Mucosa of rectum (tissue), 2 donors: ENCODE data around the gene ZBTB37.

Experiments
- H3K27ac ChIP-seq, 2 donors: one replicate each; pipeline ENCODE4 v1.7.0; 2013; ENCODE audit warnings: inconsistent platforms in 2 of 2, low read depth in 2 of 2, low read length in 2 of 2
- H3K27me3 ChIP-seq, 2 donors: one replicate each; pipeline ENCODE4 v1.7.0; 2013; ENCODE audit warnings: low read length in 2 of 2; ENCODE audit not compliant: control insufficient read depth in 2 of 2, insufficient read depth in 2 of 2
- H3K36me3 ChIP-seq, 2 donors: one replicate each; pipeline ENCODE4 v1.7.0; 2013; ENCODE audit warnings: low read length in 2 of 2; ENCODE audit not compliant: control insufficient read depth in 2 of 2, insufficient read depth in 2 of 2
- H3K4me1 ChIP-seq, 2 donors: one replicate each; pipeline ENCODE4 v1.7.0; 2013; ENCODE audit warnings: low read length in 2 of 2, mild to moderate bottlenecking in 1 of 2; ENCODE audit not compliant: control insufficient read depth in 2 of 2, insufficient read depth in 2 of 2
- H3K4me3 ChIP-seq, 2 donors: one replicate each; pipeline ENCODE4 v1.7.0; 2013; ENCODE audit warnings: low read length in 2 of 2
- H3K9ac ChIP-seq, 2 donors: one replicate each; pipeline ENCODE4 v1.7.0; 2013; ENCODE audit warnings: low read length in 2 of 2, low read depth in 1 of 2, mild to moderate bottlenecking in 1 of 2
- H3K9me3 ChIP-seq, 2 donors: one replicate each; pipeline ENCODE4 v1.7.0; 2013; ENCODE audit warnings: low read length in 2 of 2; ENCODE audit not compliant: control insufficient read depth in 2 of 2
- donor health status: healthy.
- donor health status: Normal muscosa, but diverticular disease.

ZBTB37 gene

DNA sequence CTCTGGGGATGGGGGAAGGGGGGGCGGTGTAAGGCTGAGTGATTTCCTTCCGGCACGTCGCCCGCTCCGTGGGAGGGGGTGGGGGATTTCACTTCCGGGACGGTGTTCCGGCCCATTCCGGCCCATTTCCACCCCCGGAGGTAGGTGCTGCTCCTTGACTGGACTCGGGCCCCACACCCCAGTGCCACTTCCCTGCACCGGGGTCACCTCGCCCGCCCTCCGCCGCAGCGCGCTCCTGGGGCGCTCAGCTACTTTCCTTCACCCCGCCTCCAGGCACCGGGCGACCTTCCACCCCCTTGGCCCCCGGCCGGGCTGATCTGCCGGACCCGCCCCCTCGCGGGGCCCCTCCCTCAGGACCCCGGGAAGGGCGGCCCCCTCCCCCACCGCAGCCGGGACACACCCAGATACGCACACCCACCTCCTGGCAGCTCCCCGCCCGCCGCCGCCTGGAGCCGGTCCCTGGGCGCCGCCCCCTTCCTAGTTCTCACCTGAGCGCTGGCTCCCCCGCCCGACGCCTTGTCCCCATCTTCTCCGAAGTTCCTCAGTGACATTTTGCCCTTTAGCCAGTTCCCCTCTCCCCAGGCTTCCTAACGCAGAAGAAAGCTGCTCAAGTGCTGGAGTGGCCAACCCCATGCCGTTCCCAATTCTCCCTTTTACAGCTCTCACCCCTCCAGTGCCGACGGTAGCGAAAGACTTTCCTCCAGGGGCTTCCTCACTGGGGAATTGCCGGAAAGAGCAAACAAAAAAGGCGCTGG lies at the start of gene ZBTB37:
ZBTB37 (plus strand) TSS at position 115 of the 755 bp plus-strand sequence. CDS start 1,846 bp downstream, outside the sequence.
- H3K27ac ChIP-seq = peak within 1 kb of the TSS; percentile 98 to 99
- H3K9me3 ChIP-seq = no peaks in the 10 kb centered on the region
- H3K27me3 ChIP-seq = no peaks in the 10 kb centered on the region
- peaks cover 25 to 28% of the 10 kb centered on the region in 2 donors for H3K4me1 ChIP-seq
- peaks cover 27 to 31% of the 10 kb centered on the region in 2 donors for H3K36me3 ChIP-seq
- peak within 1 kb of the TSS; percentile 93 to 98 for H3K4me3 ChIP-seq
- peak within 1 kb of the TSS; percentile 76 to 94 for H3K9ac ChIP-seq

GRCh38 chr1:173818459-173818858 lies 49.7 kb upstream of the ZBTB37 start:
- Histone ChIP-seq H3K27ac (no peak overlapping the region), H3K36me3 (peaks cover 0 to 7% of the 10 kb centered on the region in 2 donors), H3K9ac (no peak overlapping the region), H3K4me3 (no peak overlapping the region), H3K4me1 (peaks cover 1 to 6% of the 10 kb centered on the region in 2 donors), H3K9me3 (no peaks in the 10 kb centered on the region), H3K27me3 (no peaks in the 10 kb centered on the region)

- no peaks in the 10 kb centered on the region for H3K27me3 ChIP-seq
- peaks cover 7 to 14% of the 10 kb centered on the region in 2 donors for H3K4me1 ChIP-seq
- no peak overlapping the region for H3K9ac ChIP-seq
- no peak overlapping the region for H3K4me3 ChIP-seq
- no peak overlapping the region for H3K27ac ChIP-seq
- no peaks in the 10 kb centered on the region for H3K9me3 ChIP-seq
- H3K36me3 ChIP-seq = peaks cover 0 to 7% of the 10 kb centered on the region in 2 donors
Measured at GRCh38 chr1:173821680-173822079, 46.5 kb upstream of the ZBTB37 start.

- peaks cover 7 to 14% of the 10 kb centered on the region in 2 donors for H3K4me1 ChIP-seq
Measured at GRCh38 chr1:173823781-173824314, 44.3 kb upstream of the ZBTB37 start.

DNA sequence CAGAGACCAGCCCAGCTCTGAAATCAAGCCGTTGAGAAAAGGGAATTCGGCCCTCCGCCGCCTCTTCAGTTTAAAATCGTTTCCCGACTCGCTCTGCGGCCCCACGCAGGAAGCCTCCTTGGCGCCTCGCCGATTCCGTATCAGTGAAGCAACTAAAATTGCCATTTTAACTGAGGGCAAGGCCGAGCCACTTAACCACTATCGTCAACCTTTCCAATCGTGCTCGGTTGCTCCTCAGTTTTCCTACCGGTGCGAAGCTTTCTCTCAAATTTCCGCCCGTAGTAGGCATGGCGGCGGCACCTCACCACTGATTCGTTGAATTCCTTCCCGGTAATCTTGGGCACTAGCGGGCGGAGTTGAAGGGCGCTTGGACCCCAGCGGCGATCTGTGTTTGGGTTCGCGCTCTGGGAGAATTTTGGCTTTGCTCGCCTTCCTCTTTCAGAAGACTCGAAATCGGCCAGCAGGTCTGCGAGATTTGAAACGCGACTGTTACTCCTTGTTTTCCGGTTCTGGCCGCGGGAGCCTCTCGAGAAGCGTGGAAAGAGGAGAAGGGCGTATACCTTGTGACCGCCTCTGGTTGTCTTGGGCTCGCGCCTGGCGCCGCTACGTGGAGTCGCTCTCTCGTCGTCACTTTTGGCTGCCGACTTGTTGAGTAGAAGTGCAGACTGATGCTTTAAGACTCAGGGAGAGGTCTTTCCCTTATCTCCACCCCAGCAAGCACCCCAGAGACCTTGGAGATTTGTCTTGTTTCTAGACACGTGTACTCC lies 43.7 kb upstream of the ZBTB37 start, which contains the start of the genes CENPL and DARS2:
CENPL (minus strand) TSS at position 569 of the 767 bp plus-strand sequence. CDS start 13,584 bp downstream, outside the sequence.
DARS2 (plus strand) TSS at position 359 of the 767 bp plus-strand sequence. CDS start 557 bp downstream, outside the sequence.
- Histone ChIP-seq H3K4me1 (peaks cover 7 to 14% of the 10 kb centered on the region in 2 donors), H3K36me3 (peaks cover 2 to 4% of the 10 kb centered on the region in 2 donors), H3K9me3 (no peaks in the 10 kb centered on the region), H3K9ac (peak within 1 kb of the TSS; percentile 87 to 93), H3K27ac (peak within 1 kb of the TSS; percentile 93 to 97), H3K27me3 (no peaks in the 10 kb centered on the region), H3K4me3 (peak within 1 kb of the TSS; percentile 97)

More at GRCh38 chr1:173823781-173824314, 44.3 kb upstream of the ZBTB37 start:
- H3K27me3 ChIP-seq = no peaks in the 10 kb centered on the region
- peak overlapping the region; percentile 87 to 93 for H3K9ac ChIP-seq
- no peaks in the 10 kb centered on the region for H3K9me3 ChIP-seq
- H3K4me3 ChIP-seq = peak overlapping the region; percentile 97
- peak overlapping the region; percentile 40 to 77 for H3K27ac ChIP-seq
- peaks cover 0 to 1% of the 10 kb centered on the region in 2 donors for H3K36me3 ChIP-seq

GRCh38 chr1:173827611-173828010 lies 40.6 kb upstream of the ZBTB37 start:
- Histone ChIP-seq H3K36me3 (peaks cover 5 to 10% of the 10 kb centered on the region in 2 donors), H3K9ac (no peak overlapping the region), H3K9me3 (no peaks in the 10 kb centered on the region), H3K27ac (no peak overlapping the region), H3K4me1 (peaks cover 7 to 14% of the 10 kb centered on the region in 2 donors), H3K4me3 (no peak overlapping the region), H3K27me3 (no peaks in the 10 kb centered on the region)

- Histone ChIP-seq H3K36me3 (peaks cover 17 to 38% of the 10 kb centered on the region in 2 donors), H3K4me3 (no peak overlapping the region), H3K27ac (no peak overlapping the region), H3K9me3 (no peaks in the 10 kb centered on the region), H3K9ac (no peak overlapping the region), H3K27me3 (no peaks in the 10 kb centered on the region), H3K4me1 (no peaks in the 10 kb centered on the region)
Measured at GRCh38 chr1:173832748-173833147, 35.4 kb upstream of the ZBTB37 start.

DNA sequence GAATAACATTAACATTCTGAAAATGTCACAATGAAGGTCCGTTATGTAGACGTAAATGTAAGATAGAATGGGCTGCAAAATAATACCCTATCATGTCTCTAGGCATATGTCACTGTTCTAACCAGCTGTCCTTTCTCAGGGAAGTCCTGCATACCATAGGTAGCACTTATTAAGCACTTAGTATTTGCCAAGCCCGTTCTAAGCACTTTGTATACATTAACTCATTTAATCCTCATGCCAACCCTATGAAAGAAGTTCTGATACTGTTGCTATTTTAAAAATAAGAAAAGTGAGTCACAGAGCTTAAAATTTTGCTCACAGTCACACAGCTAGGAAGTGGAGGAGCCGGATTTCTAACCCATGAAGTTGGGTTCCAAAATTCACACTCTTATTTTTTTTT lies 16.1 kb upstream of the ZBTB37 start:
- Histone ChIP-seq H3K27ac (no peak overlapping the region), H3K4me3 (no peak overlapping the region), H3K9ac (no peak overlapping the region), H3K4me1 (no peaks in the 10 kb centered on the region), H3K9me3 (no peaks in the 10 kb centered on the region), H3K27me3 (no peaks in the 10 kb centered on the region), H3K36me3 (peaks cover 29 to 37% of the 10 kb centered on the region in 2 donors)

DNA sequence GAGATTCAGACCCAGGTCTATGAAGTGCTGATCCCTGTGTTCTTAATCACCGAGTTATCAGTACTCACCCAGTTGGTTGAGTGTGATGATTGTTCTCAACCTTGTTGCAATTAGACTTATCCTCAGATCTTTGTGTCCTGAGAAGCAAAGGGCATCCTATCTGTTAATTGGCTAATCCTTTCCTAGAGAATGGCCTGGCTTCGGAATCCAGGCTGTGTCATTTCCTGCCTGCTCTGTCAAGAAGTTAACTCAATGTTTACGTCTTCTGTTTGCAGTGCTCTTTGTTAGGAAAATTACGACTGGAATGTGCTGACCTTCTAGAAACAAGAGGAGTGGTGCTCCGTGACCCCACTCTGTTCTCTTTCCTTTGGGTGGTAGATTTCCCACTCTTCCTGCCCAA lies 15.1 kb upstream of the ZBTB37 start:
- no peak overlapping the region for H3K27ac ChIP-seq
- no peak overlapping the region for H3K4me3 ChIP-seq
- no peaks in the 10 kb centered on the region for H3K9me3 ChIP-seq
- no peaks in the 10 kb centered on the region for H3K4me1 ChIP-seq
- peaks cover 36 to 46% of the 10 kb centered on the region in 2 donors for H3K36me3 ChIP-seq
- no peak overlapping the region for H3K9ac ChIP-seq
- no peaks in the 10 kb centered on the region for H3K27me3 ChIP-seq
